GM21423 (cell line): ENCODE data around the gene CARNS1.

ENCODE experiments used
- ATAC-seq: cut with Tn5 transposase; IDR thresholded peaks from one replicate; pipeline ENCODE4 v1.9.1; 2021; ENCODE audit warnings: mild to moderate bottlenecking, moderate library complexity; ENCODE audit not compliant: unreplicated experiment

CARNS1 gene

DNA sequence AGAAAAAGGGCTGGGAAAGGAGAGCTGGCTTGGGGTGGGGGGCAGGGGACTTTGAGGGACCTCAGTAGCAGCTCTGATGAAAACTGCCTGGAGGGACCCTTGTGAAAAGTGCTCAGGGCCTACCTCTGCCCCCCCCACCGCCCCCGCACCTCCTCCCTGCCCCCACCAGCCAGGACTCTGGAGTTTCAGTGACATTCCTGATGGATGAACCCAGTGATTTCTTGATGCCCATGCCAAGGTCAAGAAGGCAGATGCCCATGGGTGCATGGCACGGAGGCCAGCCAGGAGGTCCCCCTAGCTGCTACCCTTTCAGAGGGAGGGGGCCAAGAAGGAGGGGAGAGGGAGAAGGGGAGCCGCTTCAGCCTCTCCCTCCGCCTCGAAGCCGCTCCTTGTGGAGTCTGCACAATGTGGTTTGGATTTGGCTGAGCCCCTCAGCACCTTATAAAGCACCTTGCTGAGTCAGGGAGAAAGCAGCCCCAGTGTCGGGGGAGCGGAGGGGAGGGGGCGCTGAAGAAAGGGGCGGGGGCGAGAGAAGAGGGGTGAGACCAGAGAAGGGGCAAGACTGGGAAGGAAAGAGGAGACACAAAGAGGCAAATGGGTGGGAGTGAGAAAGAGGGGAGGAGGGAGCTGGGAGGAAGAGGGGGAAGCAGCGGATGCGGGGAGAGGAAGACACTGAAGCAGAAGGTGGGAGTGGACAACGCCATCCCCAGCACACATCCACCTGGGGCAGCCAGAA lies 40.0 kb upstream of the CARNS1 start:
- ATAC-seq, result no peak

DNA sequence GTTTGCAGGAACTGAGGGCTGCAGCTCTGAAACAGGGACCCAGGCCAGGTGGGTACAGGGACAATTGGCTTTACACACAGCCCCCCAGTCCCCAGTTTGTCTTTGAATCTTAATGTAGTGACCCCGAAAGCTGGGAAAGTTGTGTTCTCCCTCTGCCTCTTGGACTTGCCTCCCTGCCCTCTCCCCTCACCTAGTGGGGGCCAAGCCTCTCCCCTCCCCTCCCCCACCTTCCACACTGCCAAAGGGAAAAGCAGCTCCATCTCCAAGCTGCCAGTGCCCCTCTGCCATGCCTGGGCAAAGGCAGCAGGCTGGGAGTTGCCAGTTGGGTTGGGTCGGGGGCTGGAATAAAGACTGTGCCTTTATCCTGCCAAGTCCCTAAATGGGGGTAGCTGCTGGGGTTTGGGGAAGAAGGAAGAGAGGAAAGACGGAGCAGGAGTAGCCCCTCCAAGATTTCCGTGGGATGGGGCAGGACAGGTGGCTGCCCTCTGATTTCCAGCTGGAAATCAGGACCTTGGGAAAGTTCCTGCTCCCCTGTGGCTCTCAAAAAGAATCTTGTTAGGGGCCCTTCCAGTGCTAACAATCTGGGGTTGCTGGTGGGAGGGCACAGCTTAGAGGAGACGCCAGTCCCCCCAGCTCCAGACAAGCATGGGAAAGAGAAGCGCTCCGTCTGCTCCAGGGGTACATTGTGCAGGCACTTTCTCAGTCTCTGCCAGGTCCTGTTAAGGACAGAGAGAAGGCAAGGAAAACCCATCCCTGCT lies 39.2 kb upstream of the CARNS1 start:
- ATAC-seq, result no peak

DNA sequence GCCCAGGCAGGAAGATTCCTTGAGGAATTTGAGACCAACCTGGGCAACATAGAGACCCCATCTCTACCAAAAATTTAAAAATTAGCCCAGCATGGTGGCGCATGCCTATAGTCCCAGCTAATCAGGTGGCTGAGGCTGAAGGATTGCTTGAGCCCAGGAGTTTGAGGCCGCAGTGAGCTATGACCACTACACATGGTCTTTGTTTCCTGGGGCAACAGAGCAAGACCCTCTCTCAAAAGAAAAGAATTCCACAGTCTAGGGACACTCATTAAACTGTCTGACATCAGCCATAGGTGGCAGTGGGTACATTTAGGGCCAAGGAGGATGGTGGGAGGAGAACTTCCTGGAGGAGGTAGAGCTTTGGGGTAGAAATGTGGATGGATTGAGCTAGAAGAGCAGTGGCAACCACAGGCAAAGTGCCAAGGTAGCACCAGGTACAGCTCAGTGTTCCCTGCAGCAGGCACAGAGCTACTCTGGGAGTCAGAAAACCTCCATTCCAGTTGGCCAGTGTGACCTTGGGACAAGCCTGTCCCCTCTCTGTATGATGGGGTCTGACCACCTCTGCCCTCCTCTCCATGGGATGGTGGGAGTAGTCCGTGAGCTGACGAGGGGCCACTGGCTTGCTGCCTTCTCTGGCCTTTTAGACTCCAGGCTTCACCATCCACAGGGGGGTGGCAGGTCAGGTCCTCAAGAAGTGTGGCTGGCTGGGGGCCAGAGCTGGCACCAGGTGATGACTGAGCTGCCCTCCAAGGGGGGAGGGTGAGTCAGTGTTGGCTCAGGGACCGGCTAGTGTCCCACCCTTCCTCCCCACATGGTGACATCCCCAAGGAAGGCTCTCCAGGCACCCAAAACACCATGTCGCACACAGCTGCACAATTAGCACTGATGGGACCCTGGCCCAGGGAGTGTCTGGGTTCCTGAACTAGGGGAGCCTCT lies 38.3 kb upstream of the CARNS1 start:
- no peak for ATAC-seq

DNA sequence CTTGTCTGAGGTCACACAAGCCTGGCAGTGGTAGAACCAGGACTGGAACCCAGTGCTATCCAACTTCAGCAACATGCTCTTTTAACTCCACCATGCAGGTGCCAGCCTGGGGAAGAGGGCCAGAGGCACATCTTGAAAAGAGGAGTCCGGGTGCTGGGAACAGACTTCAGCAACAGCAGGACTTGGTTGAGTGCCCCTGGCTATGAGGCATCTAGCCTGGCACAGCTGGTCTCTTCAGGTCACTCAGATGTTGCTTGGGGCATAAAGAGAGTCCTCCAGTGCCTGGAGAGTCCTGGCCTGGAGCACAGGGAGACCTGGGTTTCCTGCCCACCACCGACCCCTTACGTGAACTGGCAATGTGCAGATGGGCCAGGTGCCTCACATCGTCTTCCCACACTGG lies 36.9 kb upstream of the CARNS1 start:
- no peak for ATAC-seq

DNA sequence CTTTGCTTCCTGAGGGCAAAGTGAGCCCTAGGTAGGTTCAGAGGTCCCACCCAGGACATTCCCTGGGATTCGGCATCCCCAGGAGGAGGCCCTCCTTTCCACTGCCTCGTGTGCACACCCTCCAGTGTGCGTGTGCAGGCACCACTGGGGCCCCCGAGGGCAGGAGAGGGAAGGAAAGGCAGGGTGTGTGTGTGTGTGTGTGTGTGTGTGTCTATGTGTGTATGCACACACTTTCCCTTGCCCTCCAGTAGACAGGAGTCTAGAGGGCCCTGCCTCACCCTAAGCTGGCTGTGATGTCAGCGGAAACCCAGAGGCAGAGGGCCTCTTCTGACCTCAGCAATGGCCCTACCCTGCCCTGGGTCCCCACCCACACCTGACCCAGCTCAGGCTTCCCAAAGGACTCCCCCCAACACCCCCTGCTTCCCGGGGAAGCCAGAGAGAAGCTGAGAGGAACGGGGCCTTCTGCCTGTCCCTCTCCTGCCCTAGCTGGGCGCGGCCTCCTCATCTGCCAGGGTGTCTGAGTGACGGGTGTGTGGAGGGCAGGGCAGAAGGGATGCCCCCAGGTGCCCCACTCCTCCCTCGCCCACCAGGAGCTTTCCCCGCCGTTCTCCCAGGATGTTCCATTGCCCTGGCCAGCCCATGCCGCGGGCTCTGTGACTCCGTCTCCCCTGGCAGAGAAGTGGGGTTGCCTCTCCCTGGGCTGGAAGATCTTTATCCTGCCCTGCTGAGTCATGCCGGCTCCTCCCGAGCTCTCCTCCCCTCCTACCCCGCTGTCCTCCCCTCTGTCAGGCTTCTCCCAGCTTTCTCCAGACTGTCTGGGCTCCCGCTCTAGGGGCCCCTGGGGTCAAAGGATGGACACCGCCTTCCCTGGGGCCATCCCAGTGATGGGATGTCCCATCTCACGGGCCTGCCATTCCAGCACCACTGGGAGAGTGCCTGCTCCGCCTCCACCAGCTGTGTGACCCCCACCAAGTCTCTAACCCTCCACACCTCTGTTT lies 36.1 kb upstream of the CARNS1 start:
- no peak for ATAC-seq

DNA sequence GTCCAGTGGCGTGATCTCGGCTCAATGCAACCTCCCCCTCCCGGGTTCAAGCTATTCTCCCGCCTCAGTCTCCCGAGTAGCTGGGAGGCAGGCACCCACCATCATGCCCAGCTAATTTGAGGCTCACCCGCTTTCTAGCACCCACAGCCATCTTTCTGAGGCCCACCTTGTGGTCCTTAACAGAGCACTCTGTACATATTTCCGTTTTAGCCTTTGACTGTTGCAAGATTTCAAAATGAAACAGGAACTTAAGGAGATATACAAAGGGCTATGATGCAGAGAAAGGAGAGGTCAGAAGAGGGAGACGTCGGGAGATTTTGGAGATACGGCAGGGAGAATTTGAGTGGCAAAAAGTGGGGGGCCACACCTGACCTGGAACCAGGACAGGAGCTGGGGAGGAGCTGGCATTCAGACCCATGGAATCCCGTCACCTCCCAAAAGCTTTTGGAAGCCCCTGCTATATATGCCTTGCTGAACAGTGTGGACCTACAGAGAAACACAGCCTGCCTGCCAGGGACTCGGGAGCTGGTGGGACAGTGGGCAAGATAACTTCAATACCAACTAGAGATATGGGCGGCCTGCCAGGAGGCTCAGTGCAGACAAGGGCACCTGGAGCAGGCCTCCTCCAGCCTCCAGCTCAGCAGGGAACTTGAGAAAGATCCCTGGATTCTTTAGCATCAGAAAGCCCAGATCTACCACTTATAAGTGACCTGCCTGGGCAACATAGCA lies 34.1 kb upstream of the CARNS1 start:
- no peak for ATAC-seq

DNA sequence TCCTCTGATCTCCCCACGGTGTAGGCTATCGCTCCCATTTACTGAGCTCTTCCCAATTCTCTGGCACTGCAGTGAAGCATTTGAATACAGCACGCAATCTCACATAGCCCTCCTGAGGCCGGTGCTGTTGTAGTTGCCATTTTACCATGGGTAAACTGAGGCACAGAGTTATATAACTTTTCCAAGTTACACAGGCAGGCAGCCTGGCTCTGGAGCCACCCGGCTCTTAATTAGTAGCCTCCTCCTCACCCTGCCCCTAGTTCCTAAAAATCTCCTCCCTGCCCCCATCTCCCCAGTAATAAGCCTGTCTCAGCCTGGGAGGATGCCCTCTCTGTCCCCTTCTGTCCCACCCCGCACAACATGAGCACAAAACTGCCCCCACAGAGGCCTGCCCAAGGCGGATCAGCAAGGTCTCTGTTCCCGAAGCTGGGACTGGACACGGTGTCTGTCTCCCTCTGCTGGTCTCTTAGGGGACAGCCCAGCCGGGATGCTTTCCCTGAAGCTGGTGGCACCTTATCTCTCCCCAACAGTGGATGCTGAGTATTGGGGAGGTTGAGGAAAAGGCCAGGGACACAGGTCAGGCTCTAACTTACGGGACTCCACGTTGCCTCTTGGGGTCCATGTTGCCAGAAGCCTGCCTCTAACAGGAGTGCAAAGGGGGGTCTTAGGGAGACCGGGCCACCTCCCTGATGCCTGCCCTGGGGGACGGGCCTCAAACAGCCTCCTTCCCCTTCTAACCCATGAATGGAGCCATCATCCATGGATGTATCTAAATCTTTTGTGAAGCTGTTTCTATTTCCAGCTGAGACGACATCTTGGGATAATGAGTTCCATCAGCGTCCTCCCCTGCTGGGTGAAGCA lies 33.0 kb upstream of the CARNS1 start:
- ATAC-seq, result peak; percentile 48

DNA sequence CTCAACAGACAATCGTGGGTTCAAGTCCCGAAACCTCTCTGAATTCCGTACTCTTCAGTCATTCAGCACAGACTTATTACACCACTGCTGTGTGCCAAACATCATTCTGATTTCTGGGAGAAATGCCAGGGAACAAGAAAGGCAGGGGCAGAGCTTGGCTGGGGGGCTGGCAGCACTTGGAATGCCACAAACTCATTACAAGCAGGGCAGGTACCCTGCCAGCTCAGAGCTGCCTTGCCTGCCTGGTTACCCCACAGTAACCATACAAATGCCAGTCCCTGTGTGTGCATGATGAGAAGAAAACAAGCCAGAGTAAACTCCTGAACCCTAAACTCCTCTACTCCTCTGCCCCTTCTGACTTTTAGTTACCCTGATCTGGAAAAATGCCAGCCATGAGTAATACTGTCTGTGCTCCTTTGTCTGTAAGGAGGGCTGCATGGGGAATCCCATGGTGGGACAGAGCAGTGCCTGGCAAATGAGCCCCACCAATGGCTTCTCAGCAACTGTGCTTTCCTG lies 30.6 kb upstream of the CARNS1 start:
- ATAC-seq, result no peak

DNA sequence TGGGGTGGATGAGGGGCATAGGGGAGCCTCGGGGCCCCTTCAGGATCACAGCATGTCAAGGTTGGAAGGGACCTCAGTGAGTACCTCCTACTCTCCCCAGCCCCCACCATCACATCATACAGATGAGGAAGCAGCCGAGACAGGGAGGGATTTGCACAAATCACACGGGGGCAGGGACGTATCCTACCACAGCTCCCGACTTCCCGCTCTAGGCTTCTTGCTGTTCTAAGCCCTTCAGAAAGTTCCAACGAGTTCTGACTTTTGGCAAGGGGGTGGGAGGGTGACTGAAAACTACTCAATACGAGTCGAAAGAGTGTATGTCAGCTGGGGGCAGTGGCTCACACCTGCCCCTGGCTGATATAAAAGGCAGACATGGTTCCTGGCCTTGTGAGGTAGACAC lies 28.4 kb upstream of the CARNS1 start:
- ATAC-seq, result no peak

DNA sequence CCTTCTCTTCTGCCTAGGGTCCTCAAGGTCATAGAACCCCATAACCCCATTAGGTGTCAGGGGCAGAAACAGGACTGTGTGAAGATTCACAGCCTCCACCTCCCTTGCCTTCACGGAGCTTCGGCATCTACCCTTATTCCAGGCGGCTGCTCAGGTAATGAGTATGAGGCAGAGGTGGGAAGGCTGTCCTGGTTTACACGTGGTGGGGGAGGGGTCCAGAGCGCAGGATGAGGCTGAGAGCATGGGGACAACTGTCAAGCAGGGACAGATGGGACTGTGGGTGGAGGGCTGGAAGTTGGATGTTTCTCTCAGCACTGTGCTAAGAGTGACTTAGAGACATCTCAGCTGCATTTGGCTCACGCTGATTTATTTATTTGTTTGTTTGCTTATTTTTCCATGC lies 28.0 kb upstream of the CARNS1 start:
- ATAC-seq, result no peak

DNA sequence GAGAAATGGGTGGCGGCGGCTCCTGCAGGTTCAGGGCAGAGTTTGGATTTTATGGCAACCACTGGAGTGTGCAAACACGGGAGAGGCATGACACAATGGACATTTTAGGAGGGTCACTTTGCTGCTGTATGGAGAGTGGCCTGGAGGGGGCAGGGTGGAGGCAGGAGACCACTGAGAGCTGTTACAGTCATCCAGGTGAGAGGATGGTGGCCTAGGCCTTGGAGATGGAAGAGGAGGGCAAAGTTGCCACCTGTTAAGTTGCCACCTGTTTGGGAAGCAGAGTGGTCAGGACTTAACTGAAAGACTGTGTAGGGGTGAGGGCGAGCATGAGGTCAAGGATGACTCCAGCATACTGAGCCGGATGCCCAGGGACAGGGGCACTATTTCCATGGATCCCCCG lies 26.0 kb upstream of the CARNS1 start:
- no peak for ATAC-seq

DNA sequence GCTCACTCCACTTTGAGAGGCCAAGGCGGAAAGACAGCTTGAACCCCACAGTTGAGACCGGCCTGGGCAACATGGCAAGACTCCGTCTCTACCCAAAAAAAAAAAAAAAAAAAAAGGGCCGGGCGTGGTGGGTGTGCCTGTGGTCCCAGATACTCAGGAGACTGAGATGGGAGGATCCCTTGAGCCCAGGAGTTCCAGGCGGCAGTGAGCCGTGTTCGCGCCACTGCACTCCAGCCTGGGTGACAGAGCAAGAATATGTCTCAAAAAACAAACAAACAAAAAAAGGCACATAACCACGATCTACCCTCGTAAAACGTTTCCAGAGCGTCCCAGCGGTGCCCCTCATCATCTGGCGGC lies 24.6 kb upstream of the CARNS1 start:
- ATAC-seq, result no peak

DNA sequence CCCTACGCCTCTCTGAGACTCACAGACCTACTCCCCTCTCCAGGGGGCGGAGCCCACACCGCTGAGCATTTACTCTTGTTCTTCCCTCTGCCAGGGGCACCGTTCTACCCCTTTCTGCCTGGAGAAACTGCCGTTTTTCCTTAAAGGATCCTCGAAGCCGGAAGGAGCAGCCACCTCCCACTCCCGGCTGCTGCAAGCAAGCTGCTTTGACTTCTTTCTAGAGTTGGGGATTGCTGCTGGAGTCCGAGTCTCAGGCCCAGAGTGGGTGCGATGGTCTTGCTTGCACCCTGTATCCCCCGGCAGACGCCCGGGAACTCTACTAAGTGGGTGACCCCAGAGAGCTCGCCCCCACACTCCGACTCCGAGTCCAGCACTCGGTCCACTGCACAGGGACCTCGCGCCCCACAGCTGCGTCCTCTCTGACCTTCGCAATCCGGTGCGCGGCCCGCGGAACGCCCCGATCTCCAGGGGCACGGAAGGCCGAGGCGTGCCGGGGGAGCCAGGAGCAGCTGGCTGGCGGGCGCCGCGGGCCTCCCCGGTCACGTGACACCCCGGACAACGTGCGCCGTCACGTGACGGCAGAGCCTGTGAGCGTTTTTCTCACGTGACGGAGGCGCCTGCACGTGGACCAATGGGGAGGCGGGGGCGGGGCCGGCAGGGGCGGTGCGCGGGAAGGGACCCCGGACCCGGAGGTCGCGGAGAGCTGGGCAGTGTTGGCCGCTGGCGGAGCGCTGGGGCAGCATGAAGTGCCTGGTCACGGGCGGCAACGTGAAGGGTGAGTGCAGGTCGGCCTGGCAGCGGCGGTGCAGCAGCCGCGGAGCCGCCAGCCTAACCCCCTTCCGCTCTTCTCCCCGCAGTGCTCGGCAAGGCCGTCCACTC lies 23.9 kb upstream of the CARNS1 start, which contains the start of gene RAD9A:
RAD9A (plus strand) TSS at position 683 of the 879 bp plus-strand sequence; CDS start at position 742, 59 bp downstream.
- ATAC-seq, result peak; percentile 68

DNA sequence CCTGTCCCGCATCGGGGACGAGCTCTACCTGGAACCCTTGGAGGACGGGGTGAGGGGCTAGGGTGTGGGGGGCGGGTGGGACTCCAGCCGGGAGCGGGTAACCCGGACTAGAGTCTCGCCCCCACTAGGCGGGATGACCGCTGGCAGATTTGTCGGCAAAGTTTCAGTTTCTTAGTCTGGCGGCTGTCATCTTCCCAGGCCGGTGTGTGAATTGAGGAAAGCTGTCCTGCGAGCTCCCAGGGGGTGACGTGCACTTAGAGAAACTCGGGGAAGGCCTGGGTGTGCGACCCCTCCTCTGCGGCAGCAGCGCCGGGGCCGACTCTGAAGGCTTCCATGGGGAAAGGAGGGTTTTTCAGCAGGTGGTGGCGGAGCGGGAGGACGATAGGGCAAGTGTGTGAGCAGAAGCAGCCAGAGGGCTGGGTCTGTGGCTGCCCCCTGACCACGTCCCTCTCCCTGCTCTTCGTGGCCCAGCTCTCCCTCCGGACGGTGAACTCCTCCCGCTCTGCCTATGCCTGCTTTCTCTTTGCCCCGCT lies 23.2 kb upstream of the CARNS1 start:
- no peak for ATAC-seq

DNA sequence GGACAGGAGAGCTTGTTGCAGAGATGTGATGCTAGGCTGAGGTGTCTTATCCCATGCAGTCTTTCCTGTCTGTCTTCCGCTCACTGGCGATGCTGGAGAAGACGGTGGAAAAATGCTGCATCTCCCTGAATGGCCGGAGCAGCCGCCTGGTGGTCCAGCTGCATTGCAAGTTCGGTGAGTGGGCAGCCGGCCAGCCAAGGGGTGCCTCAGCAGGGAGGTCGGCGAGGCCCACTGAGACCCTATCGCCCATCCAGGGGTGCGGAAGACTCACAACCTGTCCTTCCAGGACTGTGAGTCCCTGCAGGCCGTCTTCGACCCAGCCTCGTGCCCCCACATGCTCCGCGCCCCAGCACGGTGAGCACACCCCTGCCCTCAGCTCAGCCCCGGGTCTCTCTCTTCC lies 22.0 kb upstream of the CARNS1 start:
- no peak for ATAC-seq

DNA sequence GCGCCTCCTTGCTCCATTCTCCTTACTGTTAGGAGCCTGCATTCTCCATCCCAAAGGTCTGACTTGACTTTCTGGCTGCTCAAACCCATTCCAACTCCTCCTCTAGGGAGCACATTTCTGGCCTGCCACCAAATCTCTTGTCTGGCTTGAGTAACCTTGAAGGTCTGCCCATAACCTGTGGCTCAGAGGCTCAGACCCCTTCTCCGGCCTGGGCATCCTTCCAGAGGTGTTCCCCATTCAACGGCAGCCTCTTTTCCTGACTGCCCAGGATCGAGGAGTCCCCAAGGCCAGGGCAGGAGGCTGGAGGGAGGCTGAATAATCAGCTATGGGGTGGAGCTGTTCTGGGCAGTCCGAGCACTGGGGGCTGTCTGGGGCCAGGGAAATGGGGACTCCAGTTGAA lies 21.5 kb upstream of the CARNS1 start:
- no peak for ATAC-seq
